ENCODE measurements around the gene TSPEAR. TPM values are rescaled to one million over a fixed set of nuclear protein-coding genes. Genes with fewer than 3 reads are reported as not detected.

TSPEAR gene
- total RNA-seq, 4 donors from 2014 or later = 0.18 to 0.69 (median 0.51) TPM; not detected in 1

- Histone ChIP-seq H3K9me3 (no peaks in the 10 kb centered on the region), H3K27ac (no peak overlapping the region), H3K36me3 (no peaks in the 10 kb centered on the region), H3K4me1 (no peaks in the 10 kb centered on the region), H3K27me3 (no peaks in the 10 kb centered on the region), H3K4me3 (no peak overlapping the region)
- DNase-seq = peak in 1 of 2 donors; percentile 6
- no peak for TF ChIP-seq POLR2A (IDR thresholded peaks at IDR 0.05)
- TF ChIP-seq, protein P1, sequence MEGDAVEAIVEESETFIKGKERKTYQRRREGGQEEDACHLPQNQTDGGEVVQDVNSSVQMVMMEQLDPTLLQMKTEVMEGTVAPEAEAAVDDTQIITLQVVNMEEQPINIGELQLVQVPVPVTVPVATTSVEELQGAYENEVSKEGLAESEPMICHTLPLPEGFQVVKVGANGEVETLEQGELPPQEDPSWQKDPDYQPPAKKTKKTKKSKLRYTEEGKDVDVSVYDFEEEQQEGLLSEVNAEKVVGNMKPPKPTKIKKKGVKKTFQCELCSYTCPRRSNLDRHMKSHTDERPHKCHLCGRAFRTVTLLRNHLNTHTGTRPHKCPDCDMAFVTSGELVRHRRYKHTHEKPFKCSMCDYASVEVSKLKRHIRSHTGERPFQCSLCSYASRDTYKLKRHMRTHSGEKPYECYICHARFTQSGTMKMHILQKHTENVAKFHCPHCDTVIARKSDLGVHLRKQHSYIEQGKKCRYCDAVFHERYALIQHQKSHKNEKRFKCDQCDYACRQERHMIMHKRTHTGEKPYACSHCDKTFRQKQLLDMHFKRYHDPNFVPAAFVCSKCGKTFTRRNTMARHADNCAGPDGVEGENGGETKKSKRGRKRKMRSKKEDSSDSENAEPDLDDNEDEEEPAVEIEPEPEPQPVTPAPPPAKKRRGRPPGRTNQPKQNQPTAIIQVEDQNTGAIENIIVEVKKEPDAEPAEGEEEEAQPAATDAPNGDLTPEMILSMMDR (IDR thresholded peaks at IDR 0.05) = no peak
- intact Hi-C loops (cut with DNase I; ENCODE audit: low total_unique reads) = no loop called here
Measured at GRCh38 chr21:44521301-44521927, 190.0 kb downstream of the TSPEAR start.

DNA sequence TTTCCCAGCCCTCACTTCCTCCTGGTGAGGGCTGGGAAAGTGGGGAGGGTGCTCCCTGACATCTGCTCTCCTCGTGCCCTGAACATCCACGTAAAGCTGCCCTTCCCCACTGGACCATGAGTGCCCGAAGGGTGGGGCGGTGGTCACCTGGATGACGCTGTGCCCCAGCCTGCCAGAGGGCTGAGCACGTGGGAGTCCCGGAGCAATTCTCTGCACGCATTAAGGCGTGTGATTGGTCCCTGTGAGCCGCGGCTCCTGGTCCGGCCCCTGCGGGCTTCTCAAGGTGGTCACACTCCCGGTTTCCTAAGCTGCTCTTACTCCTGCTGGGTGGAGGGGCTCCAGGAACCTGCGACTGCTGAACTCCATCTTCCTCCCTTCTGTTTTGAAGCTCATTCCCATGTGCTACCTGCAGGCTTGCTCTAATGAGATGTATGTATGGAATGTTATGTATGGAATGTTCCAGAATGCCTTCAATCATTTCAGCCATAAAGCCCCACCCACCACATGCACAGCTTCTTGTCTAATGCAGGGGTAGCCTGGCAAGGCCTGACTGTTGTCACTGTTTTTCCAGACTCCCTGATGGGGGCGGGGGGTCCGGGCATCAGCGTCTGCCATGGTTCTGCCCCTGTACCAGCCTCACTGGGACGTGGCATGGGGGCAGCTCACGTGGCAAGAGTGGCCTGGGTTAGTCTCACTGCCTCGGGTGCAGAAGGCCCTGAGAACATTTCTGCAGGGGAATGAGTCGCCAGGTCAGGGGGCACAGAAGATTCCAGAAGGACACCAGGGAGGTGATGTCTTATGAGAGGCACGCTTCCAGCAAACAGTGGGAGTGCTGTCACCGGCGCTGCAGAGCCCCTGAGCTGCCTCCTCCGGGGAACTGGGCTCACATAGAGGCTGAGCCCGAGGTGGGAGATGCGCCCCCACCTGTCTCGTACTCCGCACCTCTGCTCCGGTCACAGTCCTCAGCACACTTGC, 190.8 kb downstream of the TSPEAR start:
- no peak for DNase-seq
- Histone ChIP-seq H3K4me3 (no peak overlapping the region), H3K4me1 (no peaks in the 10 kb centered on the region), H3K27ac (no peak overlapping the region), H3K36me3 (no peaks in the 10 kb centered on the region), H3K9me3 (no peaks in the 10 kb centered on the region), H3K27me3 (no peaks in the 10 kb centered on the region)
- intact Hi-C loops (cut with DNase I; ENCODE audit: low total_unique reads) = no loop called here
- TF ChIP-seq POLR2A (IDR thresholded peaks at IDR 0.05) = no peak
- TF ChIP-seq, protein P1 (IDR thresholded peaks at IDR 0.05) = no peak

- Histone ChIP-seq H3K4me1 (no peaks in the 10 kb centered on the region), H3K9me3 (no peaks in the 10 kb centered on the region), H3K4me3 (no peak overlapping the region), H3K36me3 (no peaks in the 10 kb centered on the region), H3K27me3 (no peaks in the 10 kb centered on the region), H3K27ac (no peak overlapping the region)
- DNase-seq = no peak
- TF ChIP-seq, protein P1 (IDR thresholded peaks at IDR 0.05) = no peak
- no peak for TF ChIP-seq POLR2A (IDR thresholded peaks at IDR 0.05)
- intact Hi-C loops (cut with DNase I; ENCODE audit: low total_unique reads) = no loop called here
Measured at GRCh38 chr21:44519346-44520325, 191.7 kb downstream of the TSPEAR start.

- Histone ChIP-seq H3K27me3 (no peaks in the 10 kb centered on the region), H3K27ac (no peak overlapping the region), H3K36me3 (no peaks in the 10 kb centered on the region), H3K4me1 (no peaks in the 10 kb centered on the region), H3K4me3 (no peak overlapping the region), H3K9me3 (no peaks in the 10 kb centered on the region)
- TF ChIP-seq POLR2A (IDR thresholded peaks at IDR 0.05) = no peak
- TF ChIP-seq, protein P1 (IDR thresholded peaks at IDR 0.05) = no peak
- intact Hi-C loops (cut with DNase I; ENCODE audit: low total_unique reads) = no loop called here
- DNase-seq = no peak
Measured at GRCh38 chr21:44518686-44519085, 192.7 kb downstream of the TSPEAR start.
